ENCODE measurements around the gene STIM1.
"Not testable (repeated sequence)": the region's sequence is repeated elsewhere in the genome, so short reads cannot be mapped to it uniquely, and the experiment has no call there.

Gene STIM1

DNA sequence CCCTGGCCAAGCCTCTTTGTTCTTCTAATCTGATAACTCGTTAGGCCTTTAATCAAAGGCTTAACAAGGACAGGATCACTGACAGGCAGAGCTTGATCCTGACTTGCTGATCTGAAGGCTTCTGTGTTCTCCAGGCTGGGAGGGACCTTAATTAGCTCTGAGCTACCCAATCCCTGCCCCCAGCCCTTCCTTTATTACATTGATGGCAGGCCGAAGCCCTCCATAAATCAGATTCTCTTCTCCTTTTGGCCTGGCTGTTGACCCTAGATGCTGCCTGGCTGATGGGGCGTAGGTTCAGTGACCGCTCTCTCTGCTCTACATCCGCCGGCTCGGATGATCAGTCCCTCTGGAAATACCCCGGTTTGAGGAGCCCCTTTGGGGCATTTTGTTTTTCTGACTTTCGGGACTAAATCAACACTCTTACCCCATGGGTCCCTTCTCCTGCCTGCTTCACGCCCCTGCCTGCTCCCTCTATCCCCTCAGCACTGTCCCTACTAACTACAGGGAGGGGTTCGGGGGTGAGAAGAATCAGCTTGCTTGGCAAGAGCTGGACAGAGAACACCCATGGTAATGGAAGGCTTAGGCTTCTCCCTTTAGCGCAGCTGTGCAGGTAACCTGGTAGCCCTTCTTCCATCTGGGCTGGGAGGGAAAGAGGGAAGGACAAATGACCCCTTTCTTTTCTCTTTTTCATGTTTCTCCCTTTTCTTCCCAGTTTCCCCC lies 229.1 kb downstream of the STIM1 start:
- DNase-seq = no peak

DNA sequence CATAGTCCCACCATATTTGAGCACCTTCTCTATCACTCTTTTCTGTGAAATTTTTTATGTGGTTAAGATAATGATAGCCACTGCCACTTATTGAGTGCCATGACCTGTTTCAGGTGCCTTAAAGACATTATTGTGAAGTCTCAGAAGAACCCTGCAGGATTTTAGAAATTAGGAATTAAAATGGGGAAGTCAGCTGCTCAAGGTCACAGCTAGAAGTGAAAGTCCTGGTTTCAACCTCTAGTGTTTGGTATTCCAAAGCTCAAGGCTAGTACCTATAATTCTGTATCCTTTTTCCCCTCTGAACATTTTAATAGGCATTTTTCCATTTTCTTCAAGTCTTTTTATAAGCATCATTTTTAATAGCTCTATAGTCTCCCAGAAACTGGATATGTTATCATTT lies 230.1 kb downstream of the STIM1 start:
- no peak for DNase-seq

DNA sequence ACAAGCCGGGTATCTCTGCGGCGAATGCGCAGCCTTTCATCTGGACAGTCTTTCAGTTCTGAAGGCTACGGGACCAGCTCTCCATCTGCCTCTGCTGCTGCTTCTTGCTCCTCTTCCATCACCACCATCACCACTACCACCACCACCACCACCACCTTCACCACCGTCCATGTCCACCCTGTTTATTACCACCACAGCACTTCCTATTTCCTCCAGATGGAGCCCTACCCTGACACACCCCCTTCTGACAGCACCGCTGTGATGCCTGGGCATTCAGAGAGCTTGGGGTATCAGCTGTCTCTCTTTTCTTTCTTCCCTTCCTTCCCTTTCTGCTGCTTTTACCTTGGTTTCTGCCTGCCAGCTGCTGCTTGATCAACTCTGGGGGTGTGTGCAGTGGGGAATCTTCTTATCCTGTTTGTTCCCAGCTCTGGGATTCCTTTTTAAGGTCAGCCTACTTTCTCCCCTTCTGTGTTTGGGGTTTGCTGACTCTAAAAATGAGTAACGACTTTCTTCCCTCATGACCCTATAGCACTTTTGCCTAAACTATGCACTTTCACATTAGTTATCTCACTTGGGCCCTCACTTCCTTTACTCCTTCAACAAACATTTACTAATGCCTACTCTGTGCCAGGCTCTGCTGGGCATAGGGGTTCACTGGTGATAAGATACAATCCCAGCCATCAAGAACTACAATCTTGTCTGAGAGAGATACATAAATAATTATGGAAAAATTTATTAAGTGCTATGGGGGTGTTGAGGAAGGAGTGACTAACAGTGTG lies 231.3 kb downstream of the STIM1 start:
- no peak for DNase-seq

DNA sequence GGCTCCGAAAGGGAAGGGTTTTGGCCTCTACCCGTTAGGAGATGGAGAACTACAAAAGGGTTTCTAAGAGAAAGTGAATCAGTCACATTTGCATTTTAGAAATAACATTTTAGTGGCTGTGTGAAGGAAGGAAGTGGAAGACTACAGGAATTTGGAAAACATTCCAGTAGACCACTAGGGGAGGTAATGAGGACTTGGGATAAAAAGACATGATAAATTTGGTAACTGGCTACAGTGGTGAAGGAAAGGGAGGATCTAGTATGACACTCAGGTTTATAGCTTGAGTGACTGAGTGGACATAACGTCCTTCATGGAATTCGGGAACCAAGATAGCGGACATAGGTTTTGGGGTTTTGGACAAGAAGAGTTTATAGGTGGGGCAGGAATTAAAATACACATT lies 232.1 kb downstream of the STIM1 start:
- DNase-seq = no peak

DNA sequence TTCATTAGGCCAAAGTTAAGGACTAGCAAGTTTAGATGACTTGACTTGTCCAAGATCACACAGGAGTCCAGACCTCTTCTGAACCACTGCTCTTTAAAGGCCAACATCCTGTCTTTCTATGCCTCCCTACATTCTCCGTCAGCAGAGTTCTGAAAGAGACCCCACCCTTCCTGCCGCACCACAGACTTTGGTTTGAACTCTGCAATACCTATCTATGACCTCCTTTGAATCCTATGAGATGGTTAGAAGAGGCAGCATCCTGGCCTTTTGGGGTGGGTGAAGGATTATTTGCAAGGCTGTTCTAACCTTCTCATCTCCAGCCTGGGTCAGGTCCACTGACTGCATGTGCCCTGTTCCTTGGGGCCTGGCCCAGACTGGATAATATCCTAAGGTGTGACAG lies 234.8 kb downstream of the STIM1 start:
- DNase-seq = peak; percentile 57

DNA sequence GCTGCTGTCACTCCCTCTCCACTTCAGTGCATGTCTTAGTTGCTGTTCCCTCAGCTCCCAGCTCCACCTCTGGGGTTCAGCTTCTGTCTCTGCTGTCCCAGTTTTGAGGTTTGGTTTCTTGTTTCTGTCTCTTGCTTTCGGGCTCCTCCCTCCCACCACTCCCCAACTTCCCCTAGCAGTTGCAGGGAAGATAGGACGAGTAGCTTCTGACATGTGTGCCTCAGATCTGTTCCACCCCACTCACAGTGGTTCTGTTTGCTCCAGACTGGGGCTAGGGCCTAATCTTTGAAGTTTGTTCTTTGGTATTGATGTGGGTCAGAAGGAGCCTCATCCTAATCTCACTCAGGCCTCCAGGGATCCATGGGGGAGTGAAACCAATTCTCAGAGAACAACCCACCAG lies 236.6 kb downstream of the STIM1 start:
- DNase-seq = peak; percentile 27

DNA sequence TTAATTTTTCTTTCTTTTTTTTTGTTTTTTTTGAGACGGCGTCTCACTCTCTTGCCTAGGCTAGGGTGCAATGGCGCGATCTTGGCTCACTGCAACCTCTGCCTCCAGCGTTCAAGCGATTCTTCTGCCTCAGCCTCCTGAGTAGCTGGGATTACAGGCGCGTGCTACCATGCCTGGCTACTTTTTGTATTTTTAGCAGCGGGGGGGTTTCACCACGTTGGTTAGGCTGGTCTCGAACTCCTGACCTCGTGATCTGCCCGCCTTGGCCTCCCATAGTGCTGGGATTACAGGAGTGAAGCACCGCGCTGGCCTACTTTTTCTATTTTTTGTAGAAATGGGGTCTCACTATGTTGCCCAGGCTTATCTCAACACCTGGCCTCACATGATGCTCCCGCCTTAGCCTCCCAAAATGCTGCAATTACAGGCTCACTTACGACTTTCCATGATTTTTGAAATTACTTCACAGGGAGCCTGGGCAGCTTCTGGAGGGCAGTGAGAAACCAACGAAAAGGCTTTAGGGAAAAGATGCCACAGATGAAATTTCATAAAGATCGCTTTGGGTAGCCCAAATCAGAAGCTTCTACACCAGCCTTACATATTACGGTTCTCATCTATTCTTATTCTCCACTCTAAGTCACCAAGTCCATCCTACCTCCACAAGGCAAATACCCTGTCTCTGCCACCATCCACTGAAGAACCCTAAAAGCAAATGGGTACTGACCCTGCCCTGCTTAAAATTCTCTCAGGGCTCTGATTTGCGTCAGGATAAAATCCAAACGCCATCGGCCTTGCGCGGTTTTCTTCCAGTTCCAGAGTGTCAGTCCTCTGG lies 238.3 kb downstream of the STIM1 start:
- no peak for DNase-seq

DNA sequence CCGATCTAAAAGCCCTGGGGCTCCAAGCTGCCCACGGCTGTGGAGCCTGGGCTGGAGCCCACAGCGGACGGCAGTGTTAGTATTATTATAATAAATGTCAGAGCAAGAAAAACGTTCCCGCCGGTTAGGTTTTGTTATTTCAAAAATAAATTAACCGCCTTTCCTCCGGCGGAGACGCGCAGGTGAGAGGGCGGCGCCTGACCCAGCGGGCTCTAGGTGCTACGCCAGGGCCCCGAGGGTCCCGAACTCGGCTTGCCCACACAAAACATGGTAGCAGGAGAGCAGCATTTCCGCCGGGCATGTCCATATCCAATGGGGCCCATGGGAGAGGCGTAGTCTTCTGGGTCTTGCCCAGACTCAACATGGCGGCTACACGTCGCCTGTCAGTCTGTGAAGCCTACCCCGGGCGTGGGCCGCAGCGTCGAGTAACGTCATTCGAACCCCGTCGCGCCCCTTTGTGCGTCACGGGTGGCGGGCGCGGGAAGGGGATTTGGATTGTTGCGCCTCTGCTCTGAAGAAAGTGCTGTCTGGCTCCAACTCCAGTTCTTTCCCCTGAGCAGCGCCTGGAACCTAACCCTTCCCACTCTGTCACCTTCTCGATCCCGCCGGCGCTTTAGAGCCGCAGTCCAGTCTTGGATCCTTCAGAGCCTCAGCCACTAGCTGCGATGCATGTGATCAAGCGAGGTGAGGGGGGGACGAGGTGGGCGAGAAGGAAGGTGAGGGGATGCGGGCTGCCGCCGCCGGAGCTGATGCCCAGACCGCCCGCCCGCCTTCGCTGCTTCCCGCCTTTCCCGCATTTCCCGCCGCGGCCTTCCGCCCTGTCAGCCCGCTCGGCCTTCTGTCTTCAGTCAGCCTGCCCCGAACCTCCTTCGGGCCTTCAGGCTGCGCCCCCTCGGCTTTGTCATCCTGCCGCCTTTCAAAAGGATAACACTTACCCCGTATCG lies 239.2 kb downstream of the STIM1 start, which contains the start of gene RRM1:
TSS of gene RRM1 (plus strand) at position 452 of the 944 bp plus-strand sequence. CDS start at position 666, 214 bp downstream.
- DNase-seq = peak; percentile 96

DNA sequence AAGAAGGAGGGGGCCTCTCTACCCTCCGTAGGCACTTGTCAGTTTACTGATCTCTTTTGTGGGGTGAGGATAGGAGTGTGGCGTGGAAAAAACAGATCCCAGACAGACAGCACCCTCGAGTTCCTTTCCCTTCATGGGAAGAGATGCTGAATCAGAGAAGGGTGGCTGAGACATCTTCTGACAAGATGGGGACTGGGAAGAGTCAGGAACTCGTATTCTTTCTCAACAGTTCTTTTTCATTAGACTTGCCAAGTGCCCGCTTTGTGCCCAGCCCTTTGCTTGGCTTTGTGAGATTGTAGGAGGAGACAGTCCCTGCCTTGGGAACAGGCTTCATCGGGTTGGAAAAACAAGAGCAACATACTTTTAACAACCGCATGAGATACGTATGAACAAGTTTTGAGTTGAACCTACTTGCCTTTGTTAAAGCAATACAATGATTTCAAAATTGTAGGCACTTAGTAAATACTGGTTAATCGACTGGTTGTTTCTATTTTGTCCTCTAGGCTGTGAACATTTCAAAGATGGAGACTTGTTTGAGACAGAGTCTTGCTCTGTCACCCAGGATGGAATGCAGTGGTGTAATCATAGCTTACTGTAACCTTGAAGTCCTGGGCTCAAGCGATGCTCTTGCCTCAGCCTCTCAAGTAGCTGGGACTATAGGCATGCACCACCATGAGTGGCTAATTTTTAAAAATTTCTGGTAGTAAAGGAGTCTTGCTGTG lies 240.2 kb downstream of the STIM1 start:
- DNase-seq = no peak

DNA sequence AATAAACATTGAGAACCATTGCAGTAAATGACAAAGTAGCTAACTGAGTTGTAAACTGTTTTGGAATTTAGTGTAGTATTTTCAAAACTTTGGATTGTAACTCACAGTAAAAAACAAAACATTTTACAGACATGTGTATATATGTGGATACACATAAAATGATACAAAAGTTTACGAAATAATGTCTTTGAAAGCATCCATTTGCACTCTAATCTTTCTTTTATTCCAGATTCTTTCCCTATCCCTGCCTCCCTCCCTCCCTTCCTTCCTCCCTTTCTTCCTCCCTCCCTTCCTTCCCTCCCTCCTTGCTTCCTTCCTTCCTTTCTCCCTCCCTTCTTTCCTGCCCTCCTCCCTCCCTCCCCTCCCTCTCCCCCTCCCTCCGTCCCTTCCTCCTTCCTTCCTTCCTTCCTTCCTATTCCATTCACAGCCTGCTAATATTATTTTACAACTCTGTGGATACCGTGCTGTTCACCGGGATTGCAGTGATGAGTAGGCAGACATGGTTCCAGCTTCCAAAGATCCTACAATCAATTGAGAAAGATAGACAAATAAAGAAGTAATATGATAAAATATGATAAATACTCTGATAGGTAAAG lies 242.7 kb downstream of the STIM1 start:
- no peak for DNase-seq

DNA sequence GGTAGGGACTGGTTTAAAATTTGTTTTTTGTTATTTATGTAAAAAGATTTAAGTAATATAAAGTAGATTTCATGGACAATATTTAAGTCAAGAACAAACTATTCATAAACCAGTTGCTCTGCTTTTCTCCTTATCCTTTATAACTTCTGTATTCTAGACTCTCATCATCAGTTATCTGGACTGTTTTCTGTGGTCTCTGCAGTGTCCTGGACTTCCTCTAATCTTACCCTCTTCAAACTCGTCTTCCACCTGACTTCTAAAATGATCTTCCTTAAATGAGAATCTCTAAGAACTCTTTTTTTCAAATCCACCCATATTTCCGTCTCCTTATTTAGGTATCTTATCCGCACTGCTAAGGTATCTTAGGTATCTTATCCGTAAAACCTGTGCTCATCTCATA lies 247.2 kb downstream of the STIM1 start:
- no peak for DNase-seq

DNA sequence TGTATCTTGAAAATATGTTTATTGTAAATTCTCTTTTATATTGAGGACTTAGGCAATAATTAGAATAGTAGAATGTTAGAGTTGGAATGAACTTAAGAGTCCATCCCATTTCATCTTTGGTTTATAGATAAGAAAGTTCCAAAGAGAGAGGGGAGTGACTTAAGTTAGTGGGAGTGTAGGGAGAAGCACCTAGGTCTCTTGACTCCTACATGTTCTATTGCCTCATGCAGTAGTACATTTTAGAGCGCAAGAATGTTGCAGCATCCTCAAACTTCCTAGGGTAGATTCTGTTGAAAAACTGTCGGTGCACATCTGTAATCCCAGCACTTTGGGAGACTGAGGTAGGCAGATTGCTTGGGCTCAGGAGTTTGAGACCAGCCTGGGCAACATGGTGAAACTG lies 247.8 kb downstream of the STIM1 start:
- no peak for DNase-seq

DNA sequence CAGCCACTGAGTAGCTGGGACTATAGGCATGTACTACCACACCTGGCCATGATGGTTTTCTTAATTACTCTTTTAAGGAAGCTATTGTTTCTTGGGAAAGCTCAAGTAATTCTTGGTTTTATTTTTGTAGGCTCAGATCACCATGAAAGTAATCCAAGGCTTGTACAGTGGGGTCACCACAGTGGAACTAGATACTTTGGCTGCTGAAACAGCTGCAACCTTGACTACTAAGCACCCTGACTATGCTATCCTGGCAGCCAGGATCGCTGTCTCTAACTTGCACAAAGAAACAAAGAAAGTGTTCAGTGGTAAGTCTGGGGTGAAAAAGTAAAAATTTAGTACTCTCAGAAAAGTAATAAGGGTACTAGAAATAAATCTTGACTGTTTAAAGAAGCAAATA lies 250.5 kb downstream of the STIM1 start:
- no peak for DNase-seq

DNA sequence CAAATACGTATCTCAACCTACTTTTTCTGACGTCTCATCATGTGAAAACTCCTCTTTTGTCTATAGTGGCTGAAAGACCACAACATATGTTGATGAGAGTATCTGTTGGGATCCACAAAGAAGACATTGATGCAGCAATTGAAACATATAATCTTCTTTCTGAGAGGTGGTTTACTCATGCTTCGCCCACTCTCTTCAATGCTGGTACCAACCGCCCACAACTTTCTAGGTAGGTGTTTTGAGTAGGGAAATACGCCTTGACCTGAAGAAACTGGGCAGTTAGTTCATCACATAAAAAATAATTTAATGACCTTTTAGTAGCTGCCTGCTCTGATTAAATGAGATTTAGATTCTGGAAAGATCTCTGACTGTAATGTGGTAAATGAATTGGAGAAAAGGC lies 256.4 kb downstream of the STIM1 start:
- no peak for DNase-seq

DNA sequence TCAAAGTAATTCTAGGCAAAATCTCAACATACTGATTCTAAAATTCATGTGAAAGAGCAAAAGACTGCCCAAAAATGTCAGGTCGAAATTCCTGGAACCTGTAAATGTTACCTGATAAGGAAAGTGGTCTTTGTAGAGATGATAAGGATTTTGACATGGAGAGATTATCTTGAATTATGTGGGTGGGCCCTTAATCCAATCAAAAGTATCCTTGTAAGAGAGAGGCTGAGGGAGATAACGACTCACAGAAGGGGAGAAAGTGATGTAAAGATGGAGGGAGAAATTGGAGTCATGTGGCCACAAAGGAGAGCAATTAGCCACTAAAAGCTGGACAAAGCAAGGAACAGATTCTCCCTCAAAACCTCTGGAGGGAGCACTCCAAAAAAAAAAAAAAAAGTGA lies 259.7 kb downstream of the STIM1 start:
- no peak for DNase-seq

DNA sequence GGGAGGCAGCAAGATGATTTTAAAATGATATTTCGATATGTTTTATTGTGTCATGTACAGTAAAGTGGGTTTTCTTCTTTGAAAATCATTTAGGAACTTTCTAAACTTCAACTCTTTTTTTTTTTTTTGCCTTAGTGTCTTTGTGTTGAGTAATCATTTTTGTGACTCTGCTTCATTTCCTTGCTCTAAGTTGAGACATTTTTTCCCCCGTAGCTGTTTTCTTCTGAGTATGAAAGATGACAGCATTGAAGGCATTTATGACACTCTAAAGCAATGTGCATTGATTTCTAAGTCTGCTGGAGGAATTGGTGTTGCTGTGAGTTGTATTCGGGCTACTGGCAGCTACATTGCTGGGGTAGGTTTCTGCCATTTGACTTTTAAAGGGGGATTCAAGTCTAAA lies 262.6 kb downstream of the STIM1 start:
- DNase-seq = no peak

DNA sequence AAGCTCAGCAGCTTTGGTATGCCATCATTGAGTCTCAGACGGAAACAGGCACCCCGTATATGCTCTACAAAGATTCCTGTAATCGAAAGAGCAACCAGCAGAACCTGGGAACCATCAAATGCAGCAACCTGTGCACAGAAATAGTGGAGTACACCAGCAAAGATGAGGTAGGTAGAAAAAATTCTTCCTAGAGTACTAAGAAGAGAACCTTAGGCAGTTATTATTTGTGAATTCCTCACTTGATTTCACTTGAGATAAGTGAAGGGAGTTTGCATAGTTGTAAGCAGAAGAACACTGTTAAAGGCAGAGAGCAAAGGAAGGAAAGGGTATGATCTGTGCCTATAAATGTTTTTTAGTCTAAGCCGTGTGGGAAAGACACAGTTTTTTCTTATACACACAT lies 267.8 kb downstream of the STIM1 start:
- no peak for DNase-seq

DNA sequence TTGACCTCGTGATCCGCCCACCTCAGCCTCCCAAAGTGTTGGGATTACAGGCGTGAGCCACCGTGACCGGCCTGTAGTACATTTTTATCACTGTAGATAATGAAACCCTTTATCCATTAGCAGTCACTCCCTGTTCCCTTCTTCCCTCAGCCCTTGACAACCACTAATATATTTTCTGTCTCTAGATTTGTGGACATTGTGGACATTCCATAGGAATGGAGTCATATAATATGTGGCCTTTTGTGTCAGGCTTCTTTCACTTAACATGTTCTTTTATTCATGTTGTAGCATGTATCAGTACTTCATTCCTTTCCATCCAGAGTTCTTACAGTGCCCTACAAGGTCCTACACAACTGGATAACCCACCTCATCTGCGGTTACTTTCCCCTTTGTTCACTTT lies 269.7 kb downstream of the STIM1 start:
- no peak for DNase-seq

DNA sequence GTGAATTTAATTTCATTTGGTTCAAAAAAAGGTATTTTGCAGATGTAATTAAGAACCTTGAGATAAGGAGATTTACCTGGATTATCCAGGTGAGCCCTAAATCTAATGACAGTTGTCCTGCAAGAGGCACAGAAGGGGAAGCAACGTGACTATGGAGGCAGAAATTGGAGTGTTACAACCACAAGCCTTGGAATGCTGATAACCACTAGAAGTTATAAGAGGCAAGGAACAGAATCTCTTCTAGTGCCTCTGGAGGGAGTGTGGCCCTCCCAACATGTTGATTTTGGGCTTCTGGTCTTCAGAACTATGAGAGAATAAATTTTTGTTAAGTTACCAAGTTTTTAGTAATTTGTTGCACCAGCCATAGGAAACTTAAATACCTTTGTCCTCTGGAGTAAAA lies 271.9 kb downstream of the STIM1 start:
- DNase-seq = no peak

DNA sequence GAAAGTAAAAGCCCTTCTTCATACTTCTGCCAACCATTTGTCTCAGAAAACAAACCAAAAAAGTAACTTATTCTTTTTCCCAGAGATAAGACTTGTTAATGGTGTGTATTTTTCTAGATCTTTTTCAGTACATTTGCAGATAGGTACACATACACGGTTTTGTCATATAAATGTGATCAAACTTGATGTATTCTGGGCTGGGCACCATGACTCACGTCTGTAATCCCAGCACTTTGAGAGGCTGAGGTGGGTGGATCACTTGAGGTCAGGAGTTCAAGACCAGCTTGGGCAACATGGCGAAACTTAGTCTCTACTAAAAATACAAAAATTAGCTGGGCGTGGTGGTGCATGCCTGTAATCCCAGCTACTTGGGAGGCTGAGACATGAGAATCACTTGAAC lies 274.8 kb downstream of the STIM1 start:
- DNase-seq = not testable (repeated sequence)

DNA sequence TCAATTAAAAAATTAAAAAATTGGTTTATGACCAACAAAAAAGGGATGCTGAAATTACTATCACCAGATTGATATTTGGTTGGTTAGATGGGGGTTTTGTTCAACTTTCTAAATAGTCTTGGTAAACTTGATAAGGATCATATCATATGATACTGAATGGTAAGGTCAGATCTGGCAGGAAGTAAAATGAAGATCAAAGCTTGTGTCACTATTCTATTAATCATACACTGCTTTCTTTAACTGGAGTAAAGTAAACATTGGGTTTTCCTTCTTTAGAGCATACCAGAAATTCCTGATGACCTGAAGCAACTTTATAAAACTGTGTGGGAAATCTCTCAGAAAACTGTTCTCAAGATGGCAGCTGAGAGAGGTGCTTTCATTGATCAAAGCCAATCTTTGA lies 279.3 kb downstream of the STIM1 start:
- DNase-seq = no peak

Measured in CD4-positive, alpha-beta T cell treated with Interleukin-15 for 1 hour (primary cell).